Endothelial cell of umbilical vein (primary cell): ENCODE measurements around the gene BABAM2. TPM values are rescaled to one million over a fixed set of nuclear protein-coding genes. Genes with fewer than 3 reads are reported as not detected.

Experiments
- BruUV-seq: library from RNA; stranded (reverse); fragments of 400-500 nt; replicated peaks from 2 replicates; lab custom pipeline; 2021; lab: Mats Ljungman, UMichigan
- CTCF ChIA-PET: fragments of 300-600, 350-600 bp; sonication (Branson Sonifier 250); formaldehyde crosslinking; loops from one replicate; lab custom pipeline; 2021; ENCODE audit warnings: antibody characterized with exemption, inconsistent platforms; lab: Charles Lee
- POLR2A ChIA-PET: fragments of 300-600, 350-600 bp; sonication (Branson Sonifier 250); formaldehyde crosslinking; loops from one replicate; lab custom pipeline; 2021; ENCODE audit warnings: antibody characterized with exemption, inconsistent platforms; lab: Charles Lee
- DNase-seq: peaks from one replicate; pipeline ENCODE4 v3.0.0-alpha.2; 2011; ENCODE audit warnings: low read depth, low spot score
- FAIRE-seq: peaks from 2 replicates; lab custom pipeline; 2011; peaks lifted over from hg19 to GRCh38; lab: Jason Lieb, UNC
- H2AFZ ChIP-seq: 2 replicates; pipeline ENCODE4 v1.6.0; 2012; ENCODE audit warnings: low read depth, low read length, control low read depth, inconsistent platforms
- H3K27ac ChIP-seq: 2 replicates; pipeline ENCODE4 v1.5.1; 2011; ENCODE audit warnings: low read depth, mild to moderate bottlenecking, control low read depth, low read length, moderate library complexity; ENCODE audit not compliant: insufficient read depth
- H3K27me3 ChIP-seq, 2 experiments: 2 replicates each; pipeline versions ENCODE4 v1.6.0 to v1.6.1; 2011; ENCODE audit warnings: low read length in 2 of 2, mixed read lengths in 1 of 2; ENCODE audit not compliant: control insufficient read depth in 2 of 2, insufficient read depth in 2 of 2
- H3K36me3 ChIP-seq, 2 experiments: 2 replicates in 1 of 2; 3 replicates in 1 of 2; pipeline ENCODE4 v1.5.1; 2011; ENCODE audit warnings: low read length in 2 of 2, mild to moderate bottlenecking in 1 of 2, moderate library complexity in 1 of 2; ENCODE audit not compliant: control insufficient read depth in 2 of 2, insufficient read depth in 2 of 2; ENCODE audit errors: extremely low read depth in 1 of 2
- H3K4me1 ChIP-seq: 3 replicates; pipeline ENCODE4 v1.5.1; 2011; ENCODE audit warnings: mild to moderate bottlenecking, low read length; ENCODE audit not compliant: control insufficient read depth, insufficient read depth; ENCODE audit errors: extremely low read depth
- H3K4me2 ChIP-seq: 2 replicates; pipeline ENCODE4 v1.6.1; 2011; ENCODE audit warnings: low read length, control low read depth, mixed read lengths; ENCODE audit not compliant: insufficient read depth
- H3K4me3 ChIP-seq, 3 experiments: fragments of 200-600 bp in 1 of 3; sonication (generic), shearing (Covaris generic) in 1 of 3; replicated peaks in 1 of 3; 2 replicates each; pipeline ENCODE4 v1.5.1; 2011 to 2016; ENCODE audit warnings: control low read depth in 3 of 3, low read length in 3 of 3, mild to moderate bottlenecking in 2 of 3, inconsistent platforms in 1 of 3, low read depth in 1 of 3, moderate library complexity in 1 of 3; ENCODE audit not compliant: insufficient read depth in 1 of 3
- H3K79me2 ChIP-seq: 2 replicates; pipeline ENCODE4 v1.6.0; 2012; ENCODE audit warnings: low read length, inconsistent platforms; ENCODE audit not compliant: control insufficient read depth, insufficient read depth
- H3K9ac ChIP-seq: replicated peaks from 2 replicates; pipeline ENCODE3; 2011; ENCODE audit warnings: low read length, control low read depth; ENCODE audit not compliant: insufficient read depth; ENCODE audit errors: extremely low read depth
- H3K9me1 ChIP-seq: replicated peaks from 3 replicates; pipeline ENCODE4 v1.6.0; 2011; ENCODE audit warnings: mild to moderate bottlenecking, low read length; ENCODE audit not compliant: control insufficient read depth, insufficient read depth; ENCODE audit errors: extremely low read depth
- H3K9me3 ChIP-seq: replicated peaks from 2 replicates; pipeline ENCODE4 v1.5.1; 2012; ENCODE audit warnings: low read length, inconsistent platforms; ENCODE audit not compliant: control insufficient read depth, insufficient read depth
- H4K20me1 ChIP-seq: replicated peaks from 2 replicates; pipeline ENCODE3; 2011; ENCODE audit warnings: mild to moderate bottlenecking, low read length; ENCODE audit not compliant: control insufficient read depth, insufficient read depth; ENCODE audit errors: extremely low read depth
- CTCF ChIP-seq, 2 donors: IDR thresholded peaks; 1 replicate in 1 of 2; 2 replicates in 1 of 2; pipeline ENCODE4 v1.5.1; 2011; ENCODE audit warnings: low read length in 2 of 2, mild to moderate bottlenecking in 2 of 2, moderate library complexity in 2 of 2, control low read depth in 1 of 2, inconsistent platforms in 1 of 2, low read depth in 1 of 2; ENCODE audit not compliant: insufficient read depth in 1 of 2; ENCODE audit errors: extremely low read depth in 1 of 2
- FOS ChIP-seq: IDR thresholded peaks from 2 replicates; pipeline ENCODE4 v1.6.1; 2011; ENCODE audit warnings: mild to moderate bottlenecking, low read length, moderate library complexity, borderline replicate concordance; ENCODE audit not compliant: insufficient read depth
- JUN ChIP-seq: IDR thresholded peaks from 2 replicates; pipeline ENCODE4 v1.6.1; 2011; ENCODE audit warnings: borderline replicate concordance, low read depth; ENCODE audit not compliant: insufficient read length, insufficient read depth
- dilution Hi-C: fragments of 300-500 bp; cut with MboI; formaldehyde crosslinking; loops from one replicate; pipeline ENCODE4 v1.15.0; 2019; ENCODE audit warnings: low sequenced_read_pairs; ENCODE audit not compliant: extremely low pct_ligation_motif_present
- intact Hi-C: fragments of 100-400 bp; cut with micrococcal nuclease; formaldehyde crosslinking; loops from one replicate; pipeline ENCODE4 v1.10.0; 2022
- polyA plus RNA-seq, 4 experiments: library from polyadenylated mRNA; depleted of rRNA in 3 of 4; stranded (reverse) in 3 of 4; unstranded in 1 of 4; fragments of >200 nt; gene quantifications; 2 replicates each; pipeline versions ENCODE4 v1.2.1 to v1.2.3, GENCODE V29; 2011 to 2012; ENCODE audit warnings: missing spikeins in 1 of 4
- total RNA-seq: library from RNA; stranded (reverse); gene quantifications from 2 replicates; pipeline ENCODE4 v1.2.3, GENCODE V29; 2021

Gene BABAM2
- total and polyA plus RNA-seq, 2 donors (not counting 3 experiments of a cell fraction or from before 2014, with no cell fraction given), result 19.9 to 27.6 TPM

GRCh38 chr2:27902098-27902497, 11.6 kb downstream of the BABAM2 start:
- H3K4me1 ChIP-seq, result peaks cover 4% of the 10 kb centered on the region
- dilution Hi-C loops, result no loop called here
- ChIA-PET POLR2A (no interaction called here), CTCF (interaction anchor here (1.0 kb wide), 1 partner anchor 92 kb away, joined by 3 read pairs; no protein-coding TSS in a partner anchor)
- TF ChIP-seq CTCF (IDR thresholded peaks at IDR 0.05; ENCODE audit: extremely low read depth in 1 of 2, insufficient read depth in 1 of 2, low read depth in 1 of 2, low read length in 2 of 2) (no peak), FOS (peak; percentile 9)
- intact Hi-C loops, result no loop called here
- no peaks in the 10 kb centered on the region for H3K9me1 ChIP-seq
- no peak overlapping the region for H3K27ac ChIP-seq
- no peak overlapping the region for H3K9ac ChIP-seq
- no peaks in the 10 kb centered on the region for H3K27me3 ChIP-seq
- H4K20me1 ChIP-seq, result no peaks in the 10 kb centered on the region
- H3K4me3 ChIP-seq, result no peak overlapping the region
- H3K9me3 ChIP-seq, result no peaks in the 10 kb centered on the region
- no peak overlapping the region for H3K4me2 ChIP-seq
- H2AFZ ChIP-seq, result no peak overlapping the region
- DNase-seq (no peak), FAIRE-seq (no peak)
- H3K79me2 ChIP-seq, result no peaks in the 10 kb centered on the region
- H3K36me3 ChIP-seq, result no peaks in the 10 kb centered on the region
- BruUV-seq, result no TSS peak

- Histone ChIP-seq H3K27me3 (no peaks in the 10 kb centered on the region), H3K4me2 (no peak overlapping the region), H3K9ac (no peak overlapping the region), H4K20me1 (no peaks in the 10 kb centered on the region), H2AFZ (no peak overlapping the region), H3K9me3 (no peaks in the 10 kb centered on the region), H3K36me3 (no peaks in the 10 kb centered on the region), H3K79me2 (no peaks in the 10 kb centered on the region), H3K9me1 (no peaks in the 10 kb centered on the region), H3K4me1 (peaks cover 4% of the 10 kb centered on the region), H3K4me3 (no peak overlapping the region), H3K27ac (no peak overlapping the region)
- no peak for DNase-seq
- no peak for TF ChIP-seq JUN
- dilution Hi-C loops, result no loop called here
- no peak for FAIRE-seq
- CTCF ChIA-PET, result no interaction called here
- intact Hi-C loops, result no loop called here
- BruUV-seq, result no TSS peak
- POLR2A ChIA-PET, result no interaction called here
Measured at GRCh38 chr2:27903018-27903417, 12.5 kb downstream of the BABAM2 start.
